ENCODE results near the gene YPEL5.

The YPEL5 gene

DNA sequence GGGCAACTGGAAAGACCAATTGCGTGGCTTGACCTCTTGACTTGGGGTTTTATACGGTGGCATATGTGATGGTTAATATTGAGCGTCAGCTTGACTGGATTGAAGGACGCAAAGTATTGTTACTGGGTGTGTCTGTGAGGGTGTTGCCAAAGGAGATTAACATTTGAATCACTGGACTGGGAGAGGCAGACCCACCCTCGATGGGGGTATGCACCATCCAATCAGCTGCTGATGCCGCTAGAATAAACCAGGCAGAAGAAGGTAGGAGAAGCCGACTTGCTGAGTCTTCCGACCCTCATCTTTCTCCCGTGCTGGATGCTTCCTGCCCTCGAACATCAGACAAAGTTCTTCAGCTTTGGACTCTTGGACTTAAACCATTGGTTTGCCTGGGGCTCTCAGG lies 34.2 kb upstream of the YPEL5 start:
- DNase-seq (ENCODE audit: insufficient read length) (no peak), FAIRE-seq (no peak)
- no peak for TF ChIP-seq TAF1 (IDR thresholded peaks at IDR 0.05; ENCODE audit: borderline replicate concordance, low read depth, low read length)
- no peak for TF ChIP-seq POLR2A (IDR thresholded peaks at IDR 0.05; ENCODE audit: low read depth, low read length)
- TF ChIP-seq POLR2AphosphoS5 (IDR thresholded peaks at IDR 0.05; ENCODE audit: low read depth, low read length) = no peak

DNA sequence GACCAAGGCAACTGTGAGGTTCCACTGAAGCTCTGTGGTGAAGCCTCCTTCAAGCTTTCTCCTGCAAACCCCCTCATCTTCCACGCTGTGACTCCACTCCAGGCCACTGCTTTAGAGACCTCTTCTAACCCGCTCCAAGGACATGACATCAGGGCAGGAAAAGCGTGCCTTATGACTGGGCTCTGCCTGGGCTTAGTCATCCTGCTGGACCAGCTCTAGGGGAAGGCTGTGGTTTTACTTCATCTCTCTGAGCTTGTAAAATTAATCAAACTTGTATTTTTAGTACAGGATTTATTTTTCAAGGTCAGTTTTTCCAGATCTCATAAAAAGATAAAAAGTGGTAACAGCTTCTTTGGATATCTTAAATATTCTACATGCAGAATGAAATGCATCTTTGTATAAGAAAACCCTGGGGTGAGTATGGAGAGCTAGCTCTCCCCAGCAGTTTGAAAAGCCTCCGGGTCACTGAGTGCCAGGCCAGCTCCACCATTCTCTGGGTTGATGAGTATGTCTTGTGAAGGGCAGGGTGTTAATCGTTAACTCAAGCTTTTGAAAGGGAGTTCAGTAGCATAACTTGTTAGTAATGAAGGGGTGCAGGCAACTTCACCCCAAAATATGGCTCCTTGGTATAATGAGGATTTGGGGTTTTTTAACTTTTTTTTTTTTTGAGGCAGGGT lies 33.1 kb upstream of the YPEL5 start:
- no peak for FAIRE-seq

DNA sequence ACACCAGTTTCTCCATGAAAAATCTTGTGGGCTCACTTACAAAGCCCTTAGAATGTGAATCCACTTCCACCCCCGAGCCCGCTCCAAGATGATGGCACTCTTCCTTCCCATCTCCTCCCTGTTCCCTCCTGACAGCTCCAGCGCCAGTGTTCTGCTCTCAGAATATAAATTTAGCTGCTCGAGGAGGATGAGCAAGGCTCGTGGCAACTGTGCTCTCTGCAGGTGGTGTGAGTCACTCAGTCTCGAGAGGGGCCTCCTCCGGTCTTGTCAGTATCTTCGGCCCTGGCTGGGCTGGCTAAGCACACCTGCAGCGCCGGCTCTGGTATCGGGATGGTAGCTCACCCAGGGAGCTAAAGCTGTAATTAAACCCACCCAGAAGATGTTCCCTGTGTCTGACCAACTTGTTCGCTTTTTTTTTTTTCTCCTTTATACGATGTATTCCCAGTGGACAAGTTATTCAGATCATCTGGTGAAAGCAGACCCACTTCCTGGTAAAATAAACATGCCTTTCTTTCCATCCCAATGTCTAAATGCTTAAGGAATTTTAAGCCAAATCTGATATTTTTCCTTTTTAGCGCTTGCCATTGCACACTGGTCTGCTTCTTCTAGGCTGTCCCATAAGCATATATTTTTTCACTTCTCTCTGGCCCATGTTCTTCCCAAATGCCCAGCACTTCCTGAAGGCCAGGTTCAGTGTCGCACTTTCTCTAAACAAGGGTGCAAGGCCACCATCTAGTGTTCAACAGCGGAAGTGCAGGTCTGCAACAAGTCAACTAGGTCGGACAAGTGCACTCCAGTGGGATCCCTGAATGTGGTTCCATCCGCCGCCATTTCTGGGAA lies 31.4 kb upstream of the YPEL5 start:
- TF ChIP-seq TAF1 (IDR thresholded peaks at IDR 0.05; ENCODE audit: borderline replicate concordance, low read depth, low read length) (no peak), POLR2A (IDR thresholded peaks at IDR 0.05; ENCODE audit: low read depth, low read length) (no peak), POLR2AphosphoS5 (IDR thresholded peaks at IDR 0.05; ENCODE audit: low read depth, low read length) (no peak)
- peak; percentile 30 for DNase-seq (ENCODE audit: insufficient read length)
- peak; percentile 58 for FAIRE-seq

More for the DNA sequence above, 33.1 kb upstream of the YPEL5 start:
- TF ChIP-seq TAF1 (IDR thresholded peaks at IDR 0.05; ENCODE audit: borderline replicate concordance, low read depth, low read length) = no peak
- TF ChIP-seq POLR2AphosphoS5 (IDR thresholded peaks at IDR 0.05; ENCODE audit: low read depth, low read length) = no peak
- no peak for TF ChIP-seq POLR2A (IDR thresholded peaks at IDR 0.05; ENCODE audit: low read depth, low read length)
- DNase-seq (ENCODE audit: insufficient read length) = no peak

DNA sequence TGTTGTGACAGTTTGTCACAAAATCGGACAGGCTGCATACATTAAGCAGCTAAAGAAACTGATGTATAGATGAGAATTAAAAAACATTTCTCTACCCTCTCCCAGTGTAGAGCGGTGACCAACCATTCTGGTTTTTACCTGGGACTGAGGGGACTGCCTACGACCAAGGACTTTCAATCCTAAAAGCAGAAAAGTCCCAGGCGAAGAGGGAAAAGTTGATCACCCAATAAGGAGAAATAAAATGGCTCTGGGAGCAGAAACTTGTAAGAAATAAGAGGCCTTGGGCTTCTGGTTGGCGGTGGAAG lies 30.9 kb upstream of the YPEL5 start:
- no peak for DNase-seq (ENCODE audit: insufficient read length)
- TF ChIP-seq POLR2A (IDR thresholded peaks at IDR 0.05; ENCODE audit: low read depth, low read length) = no peak
- FAIRE-seq = no peak

DNA sequence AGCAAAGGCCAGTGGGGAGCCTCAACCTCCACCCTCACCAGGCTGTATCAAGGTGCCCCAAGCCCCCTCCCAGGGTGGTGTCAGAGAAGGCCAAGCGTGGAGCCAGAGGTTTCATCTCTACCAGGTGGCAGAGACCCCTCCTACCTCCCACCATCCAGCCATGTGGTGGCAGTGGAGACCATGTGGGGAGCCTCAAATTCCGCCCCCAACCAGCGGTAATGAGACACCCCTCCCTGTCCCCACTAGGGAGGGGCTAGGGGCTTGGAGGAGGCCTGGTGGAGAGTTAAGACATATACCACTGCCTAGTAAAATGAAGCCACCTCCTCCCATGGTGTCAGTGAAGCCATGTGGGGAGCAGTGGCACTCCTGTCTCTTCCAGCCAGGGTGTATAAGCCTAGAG lies 24.4 kb upstream of the YPEL5 start:
- no peak for DNase-seq (ENCODE audit: insufficient read length)
- no peak for FAIRE-seq
- TF ChIP-seq POLR2AphosphoS5 (IDR thresholded peaks at IDR 0.05; ENCODE audit: low read depth, low read length) (no peak), TAF1 (IDR thresholded peaks at IDR 0.05; ENCODE audit: borderline replicate concordance, low read depth, low read length) (no peak), POLR2A (IDR thresholded peaks at IDR 0.05; ENCODE audit: low read depth, low read length) (no peak)

DNA sequence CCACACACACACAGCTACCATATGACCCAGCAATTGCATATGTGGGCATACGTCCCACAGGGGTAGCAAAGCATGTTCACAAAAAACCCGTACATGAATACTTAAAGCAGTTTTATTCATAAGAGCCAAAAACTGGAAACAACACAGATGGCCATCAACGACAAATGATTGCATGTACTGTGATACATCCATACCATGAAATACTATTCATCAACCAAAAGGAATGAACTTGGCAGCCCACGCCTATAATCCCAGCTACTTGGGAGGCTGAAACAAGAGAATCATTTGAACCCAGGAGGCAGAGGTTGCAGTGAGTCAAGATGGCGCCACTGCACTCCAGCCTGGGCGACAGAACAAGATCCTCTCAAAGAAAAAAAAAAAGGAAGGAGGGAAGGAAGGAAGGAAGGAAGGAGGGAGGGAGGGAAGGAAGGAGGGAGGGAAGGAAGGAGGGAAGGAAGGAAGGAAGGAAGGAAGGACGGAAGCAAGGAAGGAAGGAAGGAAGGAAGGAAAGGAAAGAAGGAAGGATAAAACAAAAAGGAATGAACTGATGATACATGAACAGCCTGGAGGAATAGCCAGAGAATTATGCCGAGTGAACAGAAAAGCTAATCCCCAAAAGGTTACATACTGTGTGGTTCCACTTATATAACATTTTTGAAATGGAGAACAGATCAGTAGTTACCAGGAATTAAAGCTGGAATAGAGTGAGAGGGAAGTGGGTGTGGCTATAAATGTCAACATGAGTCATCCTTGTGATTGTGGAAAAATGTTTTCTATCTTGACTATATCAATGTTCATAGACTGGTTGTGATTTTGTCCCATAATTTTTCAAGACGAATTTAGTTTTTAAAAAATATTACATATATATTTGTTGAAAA lies 19.6 kb upstream of the YPEL5 start:
- DNase-seq (ENCODE audit: insufficient read length) (no peak), FAIRE-seq (no peak)
- TF ChIP-seq TAF1 (IDR thresholded peaks at IDR 0.05; ENCODE audit: borderline replicate concordance, low read depth, low read length) (no peak), POLR2A (IDR thresholded peaks at IDR 0.05; ENCODE audit: low read depth, low read length) (no peak), POLR2AphosphoS5 (IDR thresholded peaks at IDR 0.05; ENCODE audit: low read depth, low read length) (no peak)

DNA sequence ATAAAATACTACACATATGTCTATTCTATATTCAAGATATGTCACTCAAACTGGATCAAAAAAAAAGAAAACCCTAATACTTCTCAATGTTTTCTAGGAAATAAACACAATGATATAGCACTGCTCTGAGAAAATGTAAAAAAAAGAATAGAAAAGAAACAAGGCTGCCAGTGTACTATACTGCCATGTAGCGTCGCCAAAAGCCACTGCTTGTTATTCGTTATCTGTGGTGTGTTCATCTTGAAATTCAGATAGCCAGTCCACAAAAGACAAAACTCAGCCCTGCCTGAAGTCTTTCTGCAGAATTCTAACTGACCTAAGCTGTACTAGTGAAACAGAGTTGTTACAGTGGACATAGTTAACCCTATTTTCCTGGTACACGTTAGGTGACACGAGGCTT lies 12.2 kb upstream of the YPEL5 start:
- no peak for DNase-seq (ENCODE audit: insufficient read length)
- TF ChIP-seq TAF1 (IDR thresholded peaks at IDR 0.05; ENCODE audit: borderline replicate concordance, low read depth, low read length) (no peak), POLR2AphosphoS5 (IDR thresholded peaks at IDR 0.05; ENCODE audit: low read depth, low read length) (no peak), POLR2A (IDR thresholded peaks at IDR 0.05; ENCODE audit: low read depth, low read length) (no peak)
- no peak for FAIRE-seq

DNA sequence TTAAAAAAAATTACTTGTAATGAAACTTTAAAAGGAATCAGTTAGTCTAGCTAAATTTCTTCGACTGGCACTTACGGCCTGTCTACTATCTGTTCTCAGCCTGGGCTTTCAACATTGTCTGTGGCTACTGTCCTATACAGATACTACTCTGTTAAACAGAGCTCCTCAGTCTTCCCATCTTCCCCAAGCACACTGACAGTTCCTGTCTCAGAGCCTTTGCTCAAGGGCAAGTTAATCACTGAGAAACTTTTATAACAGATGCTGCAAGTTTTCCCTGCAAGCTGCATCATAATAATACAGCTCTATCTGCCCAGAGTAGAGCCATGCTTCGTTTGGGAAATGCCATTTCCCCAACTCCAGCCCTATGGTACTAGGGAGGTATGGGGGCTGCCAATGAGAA lies 11.3 kb upstream of the YPEL5 start:
- FAIRE-seq = no peak
- no peak for DNase-seq (ENCODE audit: insufficient read length)
- TF ChIP-seq TAF1 (IDR thresholded peaks at IDR 0.05; ENCODE audit: borderline replicate concordance, low read depth, low read length) = no peak
- no peak for TF ChIP-seq POLR2A (IDR thresholded peaks at IDR 0.05; ENCODE audit: low read depth, low read length)
- TF ChIP-seq POLR2AphosphoS5 (IDR thresholded peaks at IDR 0.05; ENCODE audit: low read depth, low read length) = no peak

DNA sequence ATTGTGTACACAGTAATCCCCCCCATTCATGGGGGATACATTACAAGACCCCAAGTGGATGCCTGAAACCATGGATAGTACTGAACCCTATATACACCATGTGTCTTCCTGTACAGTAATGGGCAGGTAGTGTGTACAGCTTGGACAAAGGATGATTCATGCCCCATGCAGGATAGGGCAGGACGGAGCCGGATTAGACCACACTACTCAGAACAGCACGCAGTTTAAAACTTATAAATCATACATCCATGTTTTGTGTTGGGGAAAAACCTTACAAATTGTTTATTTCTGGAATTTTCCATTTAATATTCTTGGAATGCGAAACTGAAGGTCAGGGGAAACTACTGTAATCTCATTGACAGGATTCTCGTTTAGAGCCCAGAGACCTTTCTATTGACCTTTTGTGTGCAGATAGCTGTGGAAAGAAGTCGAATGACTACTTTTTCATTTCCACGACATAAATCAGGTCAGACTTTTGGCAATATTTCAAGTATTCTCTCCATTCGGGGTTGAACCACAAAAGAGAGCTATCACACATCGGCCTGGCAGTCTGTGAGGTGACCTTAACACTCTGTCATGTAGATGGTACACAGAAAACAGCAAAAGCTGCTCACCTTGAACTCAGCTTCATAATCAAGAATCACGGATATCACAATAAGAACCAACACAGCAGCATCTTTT lies 9.9 kb upstream of the YPEL5 start:
- DNase-seq (ENCODE audit: insufficient read length) (no peak), FAIRE-seq (no peak)
- TF ChIP-seq POLR2AphosphoS5 (IDR thresholded peaks at IDR 0.05; ENCODE audit: low read depth, low read length) = no peak
- TF ChIP-seq POLR2A (IDR thresholded peaks at IDR 0.05; ENCODE audit: low read depth, low read length) = no peak
- no peak for TF ChIP-seq TAF1 (IDR thresholded peaks at IDR 0.05; ENCODE audit: borderline replicate concordance, low read depth, low read length)

DNA sequence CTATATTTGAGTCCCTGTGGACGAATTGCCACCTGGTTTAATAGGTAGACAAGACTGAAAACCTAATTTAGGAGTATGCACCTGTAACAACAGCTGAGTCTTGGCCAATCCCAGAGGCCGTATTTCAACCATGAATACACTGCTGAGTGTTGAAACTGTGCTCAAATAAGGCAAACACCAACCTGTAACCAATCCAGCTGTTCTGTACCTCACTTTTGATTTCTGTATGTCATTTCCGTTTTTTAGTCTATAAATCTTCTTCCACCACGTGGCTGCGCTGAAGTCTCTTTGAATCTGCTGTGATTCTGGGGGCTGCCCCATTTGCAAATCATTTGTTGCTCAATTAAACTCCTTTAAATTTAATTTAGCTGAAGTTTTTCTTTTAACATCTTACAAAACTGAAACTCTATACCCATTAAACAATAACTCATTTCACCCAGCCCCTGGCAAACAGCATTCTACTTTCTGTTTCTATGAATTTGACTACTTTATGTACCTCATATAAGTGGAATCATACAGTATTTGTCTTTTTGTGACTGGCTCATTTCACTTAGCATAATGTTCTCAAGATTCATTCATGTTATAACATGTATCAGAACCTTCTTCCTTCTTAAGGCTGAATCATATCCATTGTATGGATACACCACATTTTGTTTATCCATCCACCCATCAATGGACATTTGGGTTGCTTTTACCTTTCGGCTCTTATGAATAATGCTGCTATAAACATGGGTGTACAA lies 7.5 kb upstream of the YPEL5 start:
- no peak for TF ChIP-seq TAF1 (IDR thresholded peaks at IDR 0.05; ENCODE audit: borderline replicate concordance, low read depth, low read length)
- peak; percentile 53 for FAIRE-seq
- DNase-seq (ENCODE audit: insufficient read length) = no peak

DNA sequence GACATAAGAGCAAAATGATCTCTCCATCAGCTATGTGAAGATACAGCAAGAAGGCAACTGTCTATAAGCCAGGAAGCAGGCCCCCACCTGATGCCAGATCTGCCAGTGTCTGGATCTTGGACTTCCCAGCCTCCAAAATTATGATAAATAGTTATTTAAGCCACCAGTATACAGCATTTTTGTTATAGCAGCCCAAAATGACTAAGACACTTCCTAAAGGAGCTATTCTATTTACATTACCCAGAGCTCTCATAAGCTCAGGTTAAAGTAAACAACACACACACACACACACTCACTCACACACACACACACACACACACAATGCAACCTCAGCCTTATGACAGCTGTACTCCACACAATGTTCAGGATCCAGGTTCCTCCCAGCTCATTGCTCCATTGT lies 5.7 kb upstream of the YPEL5 start:
- DNase-seq (ENCODE audit: insufficient read length) (no peak), FAIRE-seq (no peak)
- no peak for TF ChIP-seq POLR2A (IDR thresholded peaks at IDR 0.05; ENCODE audit: low read depth, low read length)
- TF ChIP-seq TAF1 (IDR thresholded peaks at IDR 0.05; ENCODE audit: borderline replicate concordance, low read depth, low read length) = no peak
- no peak for TF ChIP-seq POLR2AphosphoS5 (IDR thresholded peaks at IDR 0.05; ENCODE audit: low read depth, low read length)
